Activated T-cell treated with anti-CD3 and anti-CD28 coated beads, Interleukin-2, amount 50 U/mL, for 4 hours (primary cell): ENCODE results near the gene KCTD19. TPM values are rescaled to one million over a fixed set of nuclear protein-coding genes. Genes with fewer than 3 reads are reported as not detected.

Source experiments
- ATAC-seq, 2 donors: fragments of 200-7000 bp; cut with Tn5 transposase; one replicate each; pipeline ENCODE4 v1.10.0; 2021
- DNase-seq: peaks from one replicate; pipeline ENCODE4 v3.0.0-alpha.2; 2020
- H3K27me3 Mint-ChIP-seq: one replicate; pipeline ENCODE4 v1.8.0; 2021; ENCODE audit warnings: low read depth, mixed read lengths
- H3K36me3 Mint-ChIP-seq: one replicate; pipeline ENCODE4 v1.8.0; 2022; ENCODE audit warnings: mixed read lengths; ENCODE audit not compliant: insufficient read depth
- H3K4me1 Mint-ChIP-seq: one replicate; pipeline ENCODE4 v1.8.0; 2021; ENCODE audit warnings: low read depth, mixed read lengths
- H3K4me3 Mint-ChIP-seq: one replicate; pipeline ENCODE4 v1.8.0; 2021; ENCODE audit warnings: mild to moderate bottlenecking, moderate library complexity, mixed read lengths
- H3K9me3 Mint-ChIP-seq: one replicate; pipeline ENCODE4 v1.8.0; 2021; ENCODE audit warnings: mixed read lengths
- total RNA-seq, 3 donors: library from RNA; stranded (reverse); gene quantifications; one replicate each; pipeline ENCODE4 v1.2.1, GENCODE V29; 2021

Gene KCTD19
- total RNA-seq, 3 donors from 2014 or later = 0.16 to 0.66 TPM; not detected in 1

DNA sequence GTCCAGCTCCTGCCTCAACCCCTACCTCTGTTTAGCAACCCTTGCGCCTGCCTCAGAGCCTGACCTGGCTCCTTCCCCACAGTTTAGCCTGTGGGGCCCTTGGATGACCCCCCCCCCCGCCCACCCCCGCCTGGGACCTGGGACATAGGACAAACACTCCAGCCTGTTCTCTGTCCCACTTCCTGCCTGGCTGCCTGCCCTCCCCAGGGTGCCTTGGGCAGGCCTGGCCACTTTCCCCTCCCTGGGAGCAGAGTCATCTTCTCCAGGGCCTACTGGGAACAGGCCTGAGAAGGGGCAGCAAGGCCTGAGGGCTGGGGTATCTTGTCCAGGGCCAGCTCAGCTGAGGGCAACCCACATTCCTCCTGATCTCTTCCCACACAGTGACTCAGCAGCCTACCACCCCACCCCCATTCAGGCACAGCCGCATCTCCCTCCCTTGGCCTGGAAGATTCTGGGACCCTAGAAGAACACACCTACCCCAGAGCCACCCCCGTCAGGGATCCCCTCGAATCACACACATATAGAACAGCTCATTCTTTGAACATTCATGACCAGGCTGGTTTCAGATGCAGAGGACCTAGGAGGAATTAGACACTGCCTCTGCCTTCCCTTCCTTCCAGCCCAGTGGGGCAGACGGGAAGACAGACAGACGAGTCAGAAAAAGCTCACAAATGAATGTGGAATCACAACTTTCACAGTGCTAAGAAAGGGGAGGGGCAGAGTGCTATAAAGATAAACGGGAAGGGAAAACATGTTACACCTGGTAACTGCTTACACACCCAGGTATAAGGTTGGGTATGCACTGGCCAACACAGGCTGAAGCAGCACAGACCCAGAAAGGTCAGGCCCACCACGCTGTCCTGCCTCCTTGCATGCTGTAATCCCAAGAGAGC, 85.3 kb downstream of the KCTD19 start:
- H3K9me3 Mint-ChIP-seq = no peaks in the 10 kb centered on the region
- peaks cover 24% of the 10 kb centered on the region for H3K36me3 Mint-ChIP-seq
- H3K4me3 Mint-ChIP-seq = no peak overlapping the region
- DNase-seq (no peak), ATAC-seq (no peak)
- no peaks in the 10 kb centered on the region for H3K27me3 Mint-ChIP-seq
- peaks cover 39% of the 10 kb centered on the region for H3K4me1 Mint-ChIP-seq

- no peaks in the 10 kb centered on the region for H3K9me3 Mint-ChIP-seq
- ATAC-seq = no peak
- no peak overlapping the region for H3K4me3 Mint-ChIP-seq
- no peaks in the 10 kb centered on the region for H3K27me3 Mint-ChIP-seq
- peaks cover 40% of the 10 kb centered on the region for H3K4me1 Mint-ChIP-seq
- DNase-seq = no peak
- peaks cover 27% of the 10 kb centered on the region for H3K36me3 Mint-ChIP-seq
Measured at GRCh38 chr16:67240506-67240905, 86.0 kb downstream of the KCTD19 start.

Other genes with a start within 250 kb of the KCTD19 start
- 10 to 100 TPM; 17.4 to 19.5 (median 18.6) TPM for gene PHAF1, start 216.8 kb downstream of the KCTD19 start, total RNA-seq
- gene B3GNT9, start 175.7 kb downstream of the KCTD19 start, total RNA-seq = 1 to 10 TPM; 1.3 to 1.9 (median 1.3) TPM
- 10 to 100 TPM; 16.0 to 20.3 (median 17.4) TPM for gene TRADD, start 166.8 kb downstream of the KCTD19 start, total RNA-seq
- gene FBXL8, start 166.8 kb downstream of the KCTD19 start, total RNA-seq = 1 to 10 TPM; 4.8 to 8.9 (median 6.1) TPM
- gene HSF4, start 162.0 kb downstream of the KCTD19 start, total RNA-seq = 1 to 10 TPM; 2.8 to 6.1 (median 4.0) TPM
- gene NOL3, start 156.2 kb downstream of the KCTD19 start, total RNA-seq = 1 to 10 TPM in 2 of 3 donors, under 1 TPM in 1; 0.99 to 3.7 (median 1.4) TPM
- 10 to 100 TPM; 10.1 to 15.5 (median 14.7) TPM for gene MATCAP1, start 142.8 kb downstream of the KCTD19 start, total RNA-seq
- gene EXOC3L1, start 136.6 kb downstream of the KCTD19 start, total RNA-seq = not detected
- 100 to 1,000 TPM; 195 to 201 (median 198) TPM for gene E2F4, start 134.6 kb downstream of the KCTD19 start, total RNA-seq
- 1 to 10 TPM; 5.1 to 5.9 (median 5.3) TPM for gene ELMO3, start 127.6 kb downstream of the KCTD19 start, total RNA-seq
- gene TMEM208, start 99.6 kb downstream of the KCTD19 start, total RNA-seq = 100 to 1,000 TPM; 109 to 130 (median 124) TPM
- gene FHOD1, start 79.3 kb downstream of the KCTD19 start, total RNA-seq = 10 to 100 TPM; 64.0 to 86.6 (median 70.3) TPM
- gene SLC9A5, start 77.8 kb downstream of the KCTD19 start, total RNA-seq = 1 to 10 TPM; 3.2 to 4.0 (median 3.6) TPM
- 10 to 100 TPM; 30.0 to 41.6 (median 37.0) TPM for gene PLEKHG4, start 47.2 kb downstream of the KCTD19 start, total RNA-seq
- gene LRRC36, start 74 bp upstream of the KCTD19 start, total RNA-seq = not detected
- gene TPPP3, start 66.8 kb upstream of the KCTD19 start, total RNA-seq = under 1 TPM in 1 of 3 donors, not detected in 2; 0.20 TPM
- gene ZDHHC1, start 89.7 kb upstream of the KCTD19 start, total RNA-seq = under 1 TPM; 0.61 to 0.99 (median 0.79) TPM
- gene HSD11B2, start 104.4 kb upstream of the KCTD19 start, total RNA-seq = 1 to 10 TPM; 3.9 to 6.1 (median 5.2) TPM
- 10 to 100 TPM; 36.0 to 49.1 (median 44.5) TPM for gene ATP6V0D1, start 154.4 kb upstream of the KCTD19 start, total RNA-seq
- not detected for gene AGRP, start 156.8 kb upstream of the KCTD19 start, total RNA-seq
- gene RIPOR1, start 202.1 kb upstream of the KCTD19 start, total RNA-seq = 10 to 100 TPM; 17.9 to 26.2 (median 18.0) TPM
- gene CTCF, start 235.8 kb upstream of the KCTD19 start, total RNA-seq = 10 to 100 TPM; 53.7 to 59.3 (median 54.0) TPM